GM18505 (cell line): Measurements from ENCODE around the gene PRTFDC1.

Experiments used
- ATAC-seq: cut with Tn5 transposase; IDR thresholded peaks from one replicate; pipeline ENCODE4 v1.9.1; 2021; ENCODE audit not compliant: unreplicated experiment
- POLR2A ChIP-seq: IDR thresholded peaks from 4 replicates; pipeline ENCODE4 v1.6.1; 2011; ENCODE audit warnings: borderline replicate concordance; ENCODE audit not compliant: insufficient read depth, insufficient read length; ENCODE audit errors: extremely low read depth

PRTFDC1 gene

DNA sequence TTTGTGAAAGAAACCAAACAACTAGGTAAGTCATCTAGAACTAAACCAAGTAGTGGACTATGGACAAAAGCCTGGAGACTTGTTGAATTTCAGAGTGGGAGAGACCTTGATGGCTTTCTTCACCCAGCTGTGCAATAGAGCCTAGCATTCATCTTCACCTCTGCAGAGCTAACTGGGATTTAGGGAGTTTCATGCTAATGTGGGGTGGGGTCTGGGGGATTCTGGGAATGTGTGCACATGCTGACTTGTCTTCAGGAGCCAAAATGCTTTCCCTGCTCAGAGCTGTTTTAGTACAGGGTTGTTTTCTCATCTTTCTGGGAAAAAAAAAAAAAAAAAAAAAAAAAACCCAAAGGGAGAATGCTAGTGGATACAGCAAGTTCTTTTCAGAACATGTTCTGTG, 147.4 kb downstream of the PRTFDC1 start:
- no peak for TF ChIP-seq POLR2A

DNA sequence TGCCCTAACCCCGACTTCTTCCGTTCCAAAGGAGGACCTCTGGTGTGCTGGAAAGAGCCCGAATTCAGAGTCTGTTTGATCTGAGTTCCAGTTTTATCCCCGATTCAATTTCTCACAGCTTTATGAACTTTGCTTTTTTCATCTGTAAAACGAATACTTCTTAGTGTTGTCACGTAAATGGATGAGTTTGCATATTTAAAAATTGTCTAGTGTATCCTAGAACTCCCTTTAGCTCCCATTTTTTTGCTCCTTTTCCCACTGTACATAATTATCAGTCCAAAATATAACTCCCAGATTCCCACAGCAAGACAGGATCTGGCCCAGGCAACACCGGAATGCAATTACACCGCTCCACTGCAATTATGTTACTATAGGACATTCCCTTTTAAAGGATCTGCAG, 148.0 kb downstream of the PRTFDC1 start:
- ATAC-seq: no peak
- no peak for TF ChIP-seq POLR2A

More for the DNA sequence above, 147.4 kb downstream of the PRTFDC1 start:
- ATAC-seq: no peak

DNA sequence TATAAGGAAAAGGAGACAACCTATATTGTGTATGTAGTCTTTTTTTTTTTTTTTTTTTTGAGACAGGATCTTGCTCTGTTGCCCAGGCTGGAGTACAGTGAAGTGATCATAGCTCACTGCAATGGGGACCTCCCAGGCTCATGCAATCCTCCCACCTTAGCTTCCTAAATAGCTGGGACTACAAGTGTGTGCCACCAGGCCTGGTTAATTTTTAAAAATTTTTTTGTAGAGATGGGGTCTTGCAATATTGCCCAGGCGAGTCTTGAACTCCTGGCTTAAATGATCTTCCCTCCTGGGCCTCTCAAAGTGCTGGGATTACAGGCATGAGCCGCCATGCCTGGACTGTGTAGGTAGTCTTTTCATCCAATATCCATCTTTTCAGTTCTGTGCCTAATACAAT, 150.0 kb downstream of the PRTFDC1 start:
- TF ChIP-seq POLR2A: no peak
- ATAC-seq: no peak

DNA sequence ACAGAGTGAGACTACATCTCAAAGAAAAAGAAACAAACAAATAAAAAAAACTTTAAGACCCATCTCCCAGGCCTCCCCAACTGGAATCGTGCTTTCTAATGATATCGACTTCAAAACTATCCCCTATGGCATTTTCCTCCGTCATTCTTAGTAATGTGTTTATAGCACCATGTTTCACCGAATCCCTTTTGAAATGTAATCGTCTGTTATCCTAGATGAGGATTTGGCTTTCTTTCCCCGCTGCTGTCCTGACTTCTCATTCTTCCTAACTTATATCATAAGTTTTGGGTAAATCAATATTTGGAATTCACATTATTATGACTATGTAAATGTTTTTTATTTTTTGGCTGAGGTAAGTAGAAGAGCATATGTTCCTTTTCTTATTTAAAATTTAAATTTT, 151.5 kb downstream of the PRTFDC1 start:
- no peak for ATAC-seq
- TF ChIP-seq POLR2A: no peak
